ENCODE measurements around the gene TIMP2. TPM values are rescaled to one million over a fixed set of nuclear protein-coding genes. Genes with fewer than 3 reads are reported as not detected.

TIMP2 gene
- total and polyA plus RNA-seq, 2 of the 4 experiments (the other 2 are of a cell fraction) = 43.9 to 416 TPM

DNA sequence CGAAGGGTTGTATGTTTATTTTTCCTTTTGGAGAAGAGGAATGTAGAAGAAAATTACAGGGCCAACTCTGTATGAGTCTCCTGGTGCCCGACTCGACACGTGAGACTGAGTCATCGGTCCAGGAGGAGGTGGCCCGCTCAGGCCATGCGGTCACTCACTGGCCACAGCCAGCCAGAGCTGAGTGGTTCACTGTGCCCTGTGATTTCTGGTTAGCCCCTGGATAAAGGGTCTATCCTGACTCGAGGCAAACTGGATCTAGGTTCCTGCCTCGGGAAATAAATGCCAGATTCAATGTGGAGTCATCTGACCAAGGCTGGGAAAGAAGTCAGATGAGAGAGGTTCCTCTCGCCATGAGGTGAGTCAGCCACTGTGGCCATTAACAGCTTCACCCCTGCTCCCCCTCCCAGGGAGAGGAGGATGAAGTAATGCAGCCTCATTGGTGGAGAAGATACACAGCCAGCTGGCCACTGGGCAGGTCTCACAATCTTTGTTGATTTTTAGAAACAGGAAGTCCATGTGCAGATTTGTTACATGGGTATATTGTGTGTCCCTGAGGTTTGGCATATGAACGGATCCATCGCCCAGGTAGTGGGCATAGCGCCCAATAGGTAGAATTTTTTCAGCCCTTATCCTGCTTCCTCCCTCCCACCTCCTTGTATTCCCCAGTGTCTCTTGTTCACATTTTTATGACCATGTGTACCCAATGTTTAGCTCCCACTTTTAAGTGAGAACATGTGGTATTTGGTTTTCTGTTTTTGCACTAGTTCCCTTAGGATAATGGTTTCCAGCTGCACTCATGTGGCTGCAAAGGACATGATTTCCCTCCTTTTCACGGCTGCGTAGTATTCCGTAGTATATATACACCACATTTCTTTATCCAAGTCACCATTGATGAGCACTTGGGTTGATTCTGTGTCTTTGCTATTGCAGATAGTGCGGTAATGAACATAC is 62.8 kb downstream of the TIMP2 start:
- H2BK5ac ChIP-seq (ENCODE audit: low read depth, low read length, poor library complexity, severe bottlenecking) = peak overlapping the region; percentile 95
- ATAC-seq (ENCODE audit: low read depth) (peak; percentile 92), DNase-seq (peak; percentile 98)
- BruUV-seq (replicated peaks) = no TSS peak
- peaks cover 17% of the 10 kb centered on the region for H3K36me3 ChIP-seq (ENCODE audit: control insufficient read depth, insufficient read depth, low read length)
- peaks cover 13% of the 10 kb centered on the region for H4K20me1 ChIP-seq (ENCODE audit: insufficient read depth, low read length)
- H2BK120ac ChIP-seq (ENCODE audit: low read depth, low read length) = peak overlapping the region; percentile 96
- peak overlapping the region; percentile 56 for H3K18ac ChIP-seq (ENCODE audit: low read depth, low read length)
- peak overlapping the region; percentile 88 for H2AK9ac ChIP-seq (replicated peaks; ENCODE audit: low read depth, low read length, poor library complexity)
- dilution Hi-C loops (cut with HindIII; ENCODE audit: low sequenced_read_pairs, unreplicated experiment) = no loop called here
- peak overlapping the region; percentile 91 for H4K91ac ChIP-seq (ENCODE audit: insufficient read depth, low read depth, low read length)
- H3K4me2 ChIP-seq (ENCODE audit: low read depth, low read length) = peak overlapping the region; percentile 65
- H3K9me1 ChIP-seq (ENCODE audit: insufficient read depth, low read length) = no peaks in the 10 kb centered on the region; the same call in 1 of the 2 replicates
- ChIA-PET CTCF (interaction anchor here (0.9 kb wide), 1 partner anchor 11 kb away, joined by 3 read pairs; no protein-coding TSS in a partner anchor), POLR2A (ENCODE audit: unreplicated experiment) (no interaction called here)
- peak overlapping the region; percentile 66; the same call in 1 of the 3 replicates for H2BK15ac ChIP-seq (ENCODE audit: low read depth, low read length)
- H3K79me1 ChIP-seq (ENCODE audit: low read depth in 1 of 2, low read length in 2 of 2) = peaks cover 40 to 72% of the 10 kb centered on the region in 2 experiments
- 0 out of 2 replicates have a peak overlapping the region, but pooled peaks have one; percentile 17 for H3K9ac ChIP-seq (ENCODE audit: low read depth, low read length)
- in situ Hi-C loops (cut with MboI; ENCODE audit: low sequenced_read_pairs) = loop anchor here (5.0 to 25.0 kb wide), 2 partner anchors 105 to 525 kb away; no protein-coding TSS in a partner anchor
- H2BK20ac ChIP-seq (ENCODE audit: low read depth, low read length) = peak overlapping the region; percentile 97
- peak overlapping the region; percentile 94 for H3K4ac ChIP-seq (ENCODE audit: low read depth, low read length)
- peak overlapping the region; percentile 94 for H3K14ac ChIP-seq (replicated peaks; ENCODE audit: low read depth, low read length)
- peak overlapping the region; percentile 3; the same call in 1 of the 2 replicates for H3K4me3 ChIP-seq (ENCODE audit: insufficient read depth, low read depth, low read length)
- peak overlapping the region; percentile 21; the same call in 1 of the 2 replicates for H4K5ac ChIP-seq (ENCODE audit: low read depth, low read length)
- peak overlapping the region; percentile 10 to 94 for H4K8ac ChIP-seq (ENCODE audit: low read depth in 2 of 2, low read length in 2 of 2)
- H2AK5ac ChIP-seq (ENCODE audit: low read depth, low read length) = peak overlapping the region; percentile 92
- peaks cover 11% of the 10 kb centered on the region for H3K4me1 ChIP-seq (ENCODE audit: control insufficient read depth, insufficient read depth, low read length)
- intact Hi-C loops (cut with micrococcal nuclease) = no loop called here
- H2AFZ ChIP-seq (replicated peaks; ENCODE audit: low read length, poor library complexity) = peak overlapping the region; percentile 87
- no peaks in the 10 kb centered on the region for H3K9me3 ChIP-seq (ENCODE audit: control insufficient read depth, insufficient read depth, low read length)
- peak overlapping the region; percentile 82 for H3K27ac ChIP-seq (ENCODE audit: insufficient read depth, low read length)
- H3K23ac ChIP-seq (ENCODE audit: low read depth, low read length) = peak overlapping the region; percentile 92
- H3K27me3 ChIP-seq (ENCODE audit: control insufficient read depth, insufficient read depth, low read length) = no peaks in the 10 kb centered on the region
- WGBS, 2 experiments (ENCODE audit: extremely low coverage in 2 of 2, insufficient read length in 1 of 2) = 0% methylated on average over 1 of the region's 17 CpGs; no CpG with 5 or more reads in 1 of the 2 experiments
- peak overlapping the region; percentile 95 for H3K56ac ChIP-seq (ENCODE audit: extremely low read depth, insufficient read depth, low read length)
- TF ChIP-seq, protein P1, sequence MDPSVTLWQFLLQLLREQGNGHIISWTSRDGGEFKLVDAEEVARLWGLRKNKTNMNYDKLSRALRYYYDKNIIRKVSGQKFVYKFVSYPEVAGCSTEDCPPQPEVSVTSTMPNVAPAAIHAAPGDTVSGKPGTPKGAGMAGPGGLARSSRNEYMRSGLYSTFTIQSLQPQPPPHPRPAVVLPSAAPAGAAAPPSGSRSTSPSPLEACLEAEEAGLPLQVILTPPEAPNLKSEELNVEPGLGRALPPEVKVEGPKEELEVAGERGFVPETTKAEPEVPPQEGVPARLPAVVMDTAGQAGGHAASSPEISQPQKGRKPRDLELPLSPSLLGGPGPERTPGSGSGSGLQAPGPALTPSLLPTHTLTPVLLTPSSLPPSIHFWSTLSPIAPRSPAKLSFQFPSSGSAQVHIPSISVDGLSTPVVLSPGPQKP (IDR thresholded peaks at IDR 0.05; ENCODE audit: borderline replicate concordance, low read depth, low read length) = no peak
- peak; percentile 96; the same call in 1 of the 2 replicates for TF ChIP-seq MXI1 (IDR thresholded peaks at IDR 0.05; ENCODE audit: borderline replicate concordance, low read depth, low read length)
- no peak for TF ChIP-seq RCOR1 (IDR thresholded peaks at IDR 0.05; ENCODE audit: insufficient replicate concordance, low read length)
- peak; percentile 87 for TF ChIP-seq CEBPB (IDR thresholded peaks at IDR 0.05; ENCODE audit: low read depth, low read length)
- peak; percentile 99 for TF ChIP-seq BHLHE40 (IDR thresholded peaks at IDR 0.05; ENCODE audit: low read depth, low read length)
- no peak for TF ChIP-seq RFX5 (IDR thresholded peaks at IDR 0.05; ENCODE audit: low read depth, low read length)
- TF ChIP-seq MAFK (IDR thresholded peaks at IDR 0.05; ENCODE audit: low read depth, low read length) = 0 out of 2 replicates have a peak, but pooled peaks have one; percentile 6
- TF ChIP-seq CHD1 (IDR thresholded peaks at IDR 0.05; ENCODE audit: low read depth, low read length) = peak; percentile 24; the same call in 1 of the 2 replicates
- TF ChIP-seq MAZ (IDR thresholded peaks at IDR 0.05; ENCODE audit: borderline replicate concordance, low read depth, low read length) = peak; percentile 91
- peak; percentile 89 for TF ChIP-seq POLR2A (IDR thresholded peaks at IDR 0.05; ENCODE audit: low read depth, low read length)
- TF ChIP-seq, protein P2, sequence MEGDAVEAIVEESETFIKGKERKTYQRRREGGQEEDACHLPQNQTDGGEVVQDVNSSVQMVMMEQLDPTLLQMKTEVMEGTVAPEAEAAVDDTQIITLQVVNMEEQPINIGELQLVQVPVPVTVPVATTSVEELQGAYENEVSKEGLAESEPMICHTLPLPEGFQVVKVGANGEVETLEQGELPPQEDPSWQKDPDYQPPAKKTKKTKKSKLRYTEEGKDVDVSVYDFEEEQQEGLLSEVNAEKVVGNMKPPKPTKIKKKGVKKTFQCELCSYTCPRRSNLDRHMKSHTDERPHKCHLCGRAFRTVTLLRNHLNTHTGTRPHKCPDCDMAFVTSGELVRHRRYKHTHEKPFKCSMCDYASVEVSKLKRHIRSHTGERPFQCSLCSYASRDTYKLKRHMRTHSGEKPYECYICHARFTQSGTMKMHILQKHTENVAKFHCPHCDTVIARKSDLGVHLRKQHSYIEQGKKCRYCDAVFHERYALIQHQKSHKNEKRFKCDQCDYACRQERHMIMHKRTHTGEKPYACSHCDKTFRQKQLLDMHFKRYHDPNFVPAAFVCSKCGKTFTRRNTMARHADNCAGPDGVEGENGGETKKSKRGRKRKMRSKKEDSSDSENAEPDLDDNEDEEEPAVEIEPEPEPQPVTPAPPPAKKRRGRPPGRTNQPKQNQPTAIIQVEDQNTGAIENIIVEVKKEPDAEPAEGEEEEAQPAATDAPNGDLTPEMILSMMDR (conservative IDR thresholded peaks at IDR 0.05; ENCODE audit: low read depth, low read length) = no peak
- TF ChIP-seq RAD21 (IDR thresholded peaks at IDR 0.05; ENCODE audit: low read length) = 0 out of 2 replicates have a peak, but pooled peaks have one; percentile 3
